GM18868 (cell line): ENCODE results near the gene STK32B.
"Not testable (repeated sequence)": the region's sequence is repeated elsewhere in the genome, so short reads cannot be mapped to it uniquely, and the experiment has no call there.

Experiments
- ATAC-seq: cut with Tn5 transposase; IDR thresholded peaks from one replicate; pipeline ENCODE4 v1.9.1; 2021; ENCODE audit warnings: mild to moderate bottlenecking, moderate library complexity; ENCODE audit not compliant: unreplicated experiment

Gene STK32B

DNA sequence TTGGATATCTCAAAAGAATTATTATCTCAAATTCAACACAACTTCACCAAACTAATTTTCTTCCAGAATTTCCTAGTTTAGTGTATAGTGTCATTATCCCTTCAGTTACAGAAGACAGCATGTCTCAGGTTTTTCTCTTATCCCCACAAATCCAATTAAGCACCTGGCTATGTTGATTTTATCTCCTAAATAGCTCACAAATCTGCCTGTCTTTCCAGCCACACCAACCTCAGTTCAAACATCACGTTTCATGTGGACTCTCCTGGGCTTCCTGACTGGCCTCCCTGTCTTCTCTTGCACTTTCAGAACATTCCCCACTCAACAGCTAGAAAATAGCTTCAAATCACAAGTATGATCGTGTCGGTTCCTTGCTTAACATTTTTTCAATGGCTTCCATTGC lies 14.8 kb downstream of the STK32B start:
- ATAC-seq = no peak

DNA sequence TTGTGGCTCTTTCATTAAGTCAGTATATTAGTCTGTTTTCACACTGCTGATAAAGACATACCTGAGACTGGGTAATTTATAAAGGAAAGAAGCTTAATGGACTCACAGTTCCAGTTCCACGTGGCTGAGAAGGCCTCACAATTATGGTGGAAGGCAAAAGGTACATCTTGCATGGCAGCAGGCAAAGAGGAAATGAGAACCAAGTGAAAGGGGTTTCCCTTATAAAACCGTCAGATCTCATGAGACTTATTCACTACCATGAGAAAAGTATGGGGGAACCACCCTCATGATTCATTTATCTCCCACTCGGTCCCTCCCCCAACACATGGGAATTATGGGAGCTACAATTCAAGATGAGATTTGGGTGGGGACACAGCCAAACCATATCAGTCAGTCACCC lies 15.7 kb downstream of the STK32B start:
- ATAC-seq = not testable (repeated sequence)

DNA sequence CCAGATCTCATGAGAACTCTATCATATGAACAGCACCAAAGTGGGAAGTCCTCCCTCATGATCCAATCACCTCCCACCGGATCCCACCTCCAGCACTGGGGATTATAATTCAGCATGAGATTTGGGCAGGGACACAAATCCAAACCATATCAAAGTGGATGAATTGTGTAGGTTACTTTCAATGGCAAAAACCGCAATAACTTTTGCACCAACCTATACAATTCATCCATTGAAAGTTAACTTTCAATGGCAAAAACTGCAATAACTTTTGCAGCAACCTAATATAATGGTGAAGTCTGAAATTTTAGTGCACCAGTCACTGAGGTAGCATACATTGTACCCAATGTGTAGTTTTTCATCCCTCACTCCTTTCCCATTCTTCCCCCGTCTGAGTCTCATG lies 16.6 kb downstream of the STK32B start:
- no peak for ATAC-seq

DNA sequence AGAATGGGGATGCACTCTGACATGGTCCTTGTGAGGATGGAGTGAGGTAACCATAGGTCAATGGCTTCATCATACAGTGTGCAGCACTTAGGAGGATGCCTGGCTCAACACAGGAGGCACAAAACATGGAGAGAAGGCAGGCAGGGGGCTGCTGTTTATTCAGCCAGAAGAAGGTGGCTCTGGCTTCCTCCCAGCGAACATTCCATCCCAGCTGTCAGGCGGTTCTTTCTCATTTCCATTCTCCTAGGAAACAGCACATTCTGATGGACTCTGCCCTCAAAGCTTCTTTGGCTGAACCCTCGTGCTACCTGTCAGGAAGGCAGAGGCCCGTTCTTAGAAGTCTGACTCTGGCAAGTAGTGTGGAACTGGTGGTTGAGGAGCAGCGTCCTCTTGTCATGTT lies 18.6 kb downstream of the STK32B start:
- ATAC-seq = no peak

DNA sequence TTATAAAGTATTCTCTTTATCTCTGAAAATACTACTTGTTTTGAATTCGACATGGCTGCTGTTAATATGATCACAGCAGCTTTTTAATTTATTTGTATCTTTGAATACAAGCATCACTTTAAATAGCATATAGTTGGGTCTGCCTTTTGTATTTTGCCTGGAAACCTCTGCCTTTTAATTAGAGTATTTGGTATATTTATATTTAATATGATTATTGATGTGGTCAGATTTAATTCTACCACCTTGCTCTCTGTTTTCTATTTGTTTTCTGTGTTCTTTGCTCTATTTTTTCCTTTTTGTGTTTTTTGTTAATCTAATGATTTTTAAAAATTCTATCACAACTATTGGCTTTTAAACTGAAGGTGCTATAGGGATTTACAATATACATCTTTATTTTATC lies 21.7 kb downstream of the STK32B start:
- ATAC-seq = no peak

DNA sequence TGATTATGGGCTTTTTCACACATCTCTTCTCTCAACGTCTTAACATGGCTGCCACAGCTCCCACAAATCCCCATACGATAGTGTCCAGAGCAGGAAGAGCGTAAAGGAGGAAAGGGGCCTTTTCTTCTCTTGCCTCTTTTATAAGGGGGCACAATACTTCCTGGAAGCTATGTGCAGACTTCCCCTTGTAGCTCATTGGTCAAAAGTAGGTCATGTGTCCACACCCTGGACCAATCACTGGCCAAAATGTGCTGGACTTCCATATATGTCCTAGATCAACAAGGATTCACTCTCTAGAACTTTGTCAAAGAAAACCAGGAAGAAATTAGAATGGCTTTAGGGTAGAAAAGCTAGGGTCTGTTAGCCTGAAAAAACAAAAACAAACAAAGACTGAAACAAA lies 26.7 kb downstream of the STK32B start:
- ATAC-seq = no peak

DNA sequence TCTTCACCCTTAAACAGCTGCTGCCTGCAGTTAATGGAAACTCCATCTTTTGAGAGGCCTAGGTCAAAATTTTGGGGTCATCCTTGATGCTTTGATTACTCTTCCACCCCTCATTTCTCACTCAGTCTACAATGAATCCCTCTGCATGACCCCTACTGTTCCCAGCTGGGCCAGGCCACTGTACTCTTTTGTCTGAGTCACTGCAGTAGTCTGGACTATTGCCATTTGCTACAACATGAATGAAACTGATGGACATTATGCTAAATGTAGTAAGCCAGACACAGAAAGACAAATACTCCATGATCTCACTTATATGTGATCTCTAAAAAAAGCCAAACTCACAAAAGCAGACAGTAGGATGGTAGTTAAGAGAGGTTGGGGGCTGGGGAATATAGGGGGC lies 28.3 kb downstream of the STK32B start:
- ATAC-seq = no peak

DNA sequence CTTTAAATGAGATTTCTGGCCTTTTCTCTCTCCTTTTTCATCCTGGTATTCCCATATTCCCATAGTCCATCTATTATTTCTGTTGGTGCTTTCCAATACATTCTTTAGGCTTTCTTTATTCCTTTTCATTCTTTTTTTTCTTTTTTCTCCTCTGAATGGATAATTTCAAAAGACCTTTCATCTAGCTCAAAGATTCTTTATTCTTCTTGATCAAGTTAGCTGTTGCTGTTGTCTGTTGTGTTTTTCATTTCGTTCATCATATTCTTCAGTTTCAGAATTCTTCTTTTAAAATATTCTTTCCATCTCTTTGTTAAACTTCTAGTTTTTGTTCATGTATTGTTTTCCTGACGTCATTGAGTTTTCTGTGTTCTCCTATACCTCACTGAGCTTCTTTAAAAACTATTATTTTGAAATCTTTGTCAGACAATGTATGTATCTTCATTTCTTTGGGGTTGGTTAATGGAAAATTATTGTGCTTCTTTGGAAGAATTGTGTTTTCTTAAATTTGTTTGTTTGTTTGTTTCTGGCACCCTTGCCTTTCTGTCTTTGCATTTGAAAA lies 30.2 kb downstream of the STK32B start:
- ATAC-seq = no peak

DNA sequence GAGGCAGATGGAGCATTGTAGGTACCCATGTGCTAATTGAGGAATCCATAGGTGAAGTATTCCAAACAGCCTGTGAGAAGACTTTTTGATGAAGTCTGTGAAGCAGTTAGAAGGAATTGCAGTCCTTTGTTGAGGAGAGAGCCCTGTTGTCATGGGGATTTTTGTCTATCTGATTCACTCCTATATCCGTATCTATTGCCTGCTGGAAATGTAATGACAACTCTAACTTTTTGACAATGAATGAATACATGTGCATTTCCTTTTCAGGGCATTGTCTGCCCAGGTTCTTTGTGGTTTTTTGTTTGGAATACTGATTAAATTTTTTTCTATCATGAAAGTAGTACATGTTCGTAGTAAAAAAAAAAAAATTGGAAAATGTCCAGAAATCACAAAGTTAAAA lies 31.1 kb downstream of the STK32B start:
- no peak for ATAC-seq

DNA sequence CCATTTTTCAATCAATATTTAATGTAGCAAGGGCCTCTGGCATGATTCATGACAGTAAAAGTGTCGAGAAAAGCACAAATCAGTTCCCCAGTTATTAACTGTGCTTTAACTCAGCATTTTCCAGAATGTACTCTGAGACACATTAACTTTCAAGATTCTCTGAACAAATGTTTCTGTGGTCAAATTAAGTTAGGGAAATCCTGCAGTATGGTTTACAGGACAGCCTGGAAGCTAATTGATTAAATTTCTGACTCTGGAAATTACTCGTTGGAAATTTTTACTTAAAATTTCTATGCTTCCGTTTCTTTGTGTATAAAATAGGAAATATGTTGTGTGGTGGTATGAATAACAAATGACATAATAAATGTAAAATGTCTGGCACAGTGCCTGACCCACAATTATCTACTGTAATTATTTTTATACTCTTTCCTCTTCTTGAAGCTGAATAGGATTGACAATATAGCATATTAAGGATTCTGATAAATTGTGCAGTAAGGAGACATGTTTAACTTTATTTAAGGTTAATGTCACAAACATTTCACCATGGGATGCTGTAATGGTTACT lies 33.7 kb downstream of the STK32B start:
- ATAC-seq = no peak

DNA sequence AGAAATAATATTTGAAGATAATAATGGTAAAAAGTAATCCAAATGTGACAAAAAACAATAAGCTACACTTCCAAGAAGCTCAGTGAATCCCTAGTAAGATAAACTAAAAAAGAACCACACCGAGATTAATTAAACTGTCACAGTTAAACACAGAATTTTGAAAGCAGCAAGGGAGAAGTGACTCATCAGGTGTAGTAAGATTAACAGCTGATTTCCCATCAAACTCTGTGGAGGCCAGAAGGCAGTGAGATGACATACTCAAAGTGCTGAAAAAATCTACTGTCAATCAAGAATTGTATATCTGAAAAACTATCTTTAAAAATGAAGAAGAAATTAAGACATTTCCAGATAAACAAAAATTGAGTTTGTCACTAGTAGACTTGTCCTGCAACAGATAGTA lies 35.3 kb downstream of the STK32B start:
- no peak for ATAC-seq

DNA sequence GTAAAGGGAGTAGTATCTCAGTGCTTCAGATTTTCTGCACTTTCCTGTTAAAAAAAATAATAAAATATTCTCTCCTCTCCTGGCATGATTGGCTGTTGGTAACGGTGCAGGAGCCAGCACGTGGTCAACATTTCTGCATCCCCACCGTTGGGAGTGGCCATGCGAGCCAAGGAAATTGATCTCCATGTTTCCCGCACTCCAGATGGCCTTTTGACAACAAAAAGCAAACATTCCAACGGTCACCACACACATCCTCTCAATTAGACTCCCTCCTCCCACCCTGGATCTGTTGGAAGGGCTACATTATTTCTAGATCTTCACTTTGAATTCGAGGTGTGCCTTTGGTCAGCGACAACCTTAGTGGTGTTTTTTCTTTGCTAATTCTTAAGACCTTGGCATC lies 45.0 kb downstream of the STK32B start:
- no peak for ATAC-seq

DNA sequence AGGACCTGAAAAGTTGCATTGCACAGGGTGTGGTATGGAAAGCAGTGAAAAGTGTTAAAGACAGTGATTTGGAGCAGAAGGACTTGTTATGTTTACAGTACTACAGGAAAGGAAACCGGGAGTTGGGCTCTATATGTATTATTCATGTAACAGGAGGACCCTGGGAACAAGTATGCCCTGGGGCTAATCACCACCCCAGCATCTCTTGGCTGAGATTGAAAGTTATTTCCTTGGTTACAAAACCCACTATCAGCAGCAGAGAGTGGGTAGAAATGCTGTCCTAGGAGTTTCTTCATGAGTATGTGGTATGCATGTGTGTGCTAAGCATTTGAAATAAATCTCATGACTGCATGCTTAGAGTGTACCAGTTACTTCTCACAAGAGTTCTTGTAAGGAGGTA lies 46.9 kb downstream of the STK32B start:
- no peak for ATAC-seq

DNA sequence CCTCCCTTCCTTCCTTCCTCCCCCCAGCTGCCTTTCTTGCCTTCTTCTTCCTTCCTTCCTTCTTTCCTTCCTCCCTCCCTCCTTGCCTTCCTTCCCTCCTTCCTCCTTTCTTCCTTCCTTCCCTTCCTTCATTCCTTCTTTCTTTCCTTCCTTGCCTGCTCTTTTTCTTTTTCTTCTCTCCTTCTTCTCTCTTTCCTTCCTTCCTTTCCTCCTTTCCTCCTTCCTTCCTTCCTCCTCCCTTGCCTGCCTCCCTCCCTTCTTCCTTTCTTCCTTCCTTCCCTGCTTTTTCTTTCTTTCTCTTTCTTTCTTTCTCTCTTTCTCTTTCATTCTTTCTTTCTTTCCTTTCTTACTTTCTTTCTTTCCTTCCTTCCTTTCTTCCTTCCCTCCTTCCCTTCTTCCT lies 49.1 kb downstream of the STK32B start:
- no peak for ATAC-seq

DNA sequence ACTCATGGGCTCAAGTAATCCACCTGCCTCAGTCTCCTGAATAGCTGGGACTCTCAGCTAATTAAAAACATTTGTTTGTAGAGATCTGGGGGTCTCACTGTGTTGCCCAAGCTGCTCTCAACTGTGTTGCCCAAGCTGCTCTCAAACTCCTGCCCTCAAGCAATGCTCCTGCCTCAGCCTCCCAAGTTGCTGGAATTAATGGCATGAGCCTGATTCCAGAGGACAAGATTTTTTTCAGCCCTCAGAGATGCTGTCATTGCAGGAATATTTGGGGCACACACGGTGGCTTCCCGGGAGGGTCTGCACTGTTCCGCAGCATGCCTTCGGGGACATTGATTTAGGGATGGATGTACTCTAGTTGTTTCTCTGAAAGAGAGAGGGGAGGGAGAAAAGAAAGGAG lies 49.7 kb downstream of the STK32B start:
- ATAC-seq = no peak

DNA sequence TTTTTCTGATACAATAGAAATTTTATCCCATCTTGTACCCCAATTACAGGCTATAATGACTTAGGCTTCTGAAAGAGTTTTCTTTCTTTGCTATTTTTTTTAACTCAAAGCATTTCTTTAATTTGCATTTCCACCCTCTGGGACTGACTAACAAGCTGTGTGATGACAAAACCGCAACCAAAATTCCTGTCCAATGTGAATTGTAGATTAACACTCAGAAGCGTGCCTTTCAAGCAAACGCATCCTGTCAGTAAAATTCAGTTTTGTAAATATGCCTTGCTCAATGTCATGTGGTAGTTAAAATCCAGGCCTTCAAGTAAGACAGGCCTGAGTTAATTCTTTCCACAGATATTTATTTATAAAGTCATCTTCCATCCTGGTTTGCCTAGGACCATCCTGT lies 50.3 kb downstream of the STK32B start:
- no peak for ATAC-seq

DNA sequence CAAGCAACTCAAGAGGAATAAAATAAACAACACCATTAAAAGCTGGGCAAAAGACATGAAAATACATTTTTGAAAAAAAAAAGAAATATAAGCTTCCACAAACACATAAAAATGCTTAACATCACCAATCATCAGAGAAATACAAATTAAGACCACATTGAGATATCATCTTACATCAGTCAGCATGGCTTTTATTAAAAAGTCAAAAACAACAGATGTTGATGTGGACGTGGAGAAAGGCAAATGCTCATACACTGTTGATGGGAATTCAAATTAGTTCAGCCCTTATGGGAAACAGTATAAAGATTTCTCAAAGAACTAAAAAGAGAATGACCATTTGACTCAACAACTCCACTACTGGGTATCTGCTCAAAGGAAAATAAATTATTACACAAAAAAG lies 59.6 kb downstream of the STK32B start:
- no peak for ATAC-seq

DNA sequence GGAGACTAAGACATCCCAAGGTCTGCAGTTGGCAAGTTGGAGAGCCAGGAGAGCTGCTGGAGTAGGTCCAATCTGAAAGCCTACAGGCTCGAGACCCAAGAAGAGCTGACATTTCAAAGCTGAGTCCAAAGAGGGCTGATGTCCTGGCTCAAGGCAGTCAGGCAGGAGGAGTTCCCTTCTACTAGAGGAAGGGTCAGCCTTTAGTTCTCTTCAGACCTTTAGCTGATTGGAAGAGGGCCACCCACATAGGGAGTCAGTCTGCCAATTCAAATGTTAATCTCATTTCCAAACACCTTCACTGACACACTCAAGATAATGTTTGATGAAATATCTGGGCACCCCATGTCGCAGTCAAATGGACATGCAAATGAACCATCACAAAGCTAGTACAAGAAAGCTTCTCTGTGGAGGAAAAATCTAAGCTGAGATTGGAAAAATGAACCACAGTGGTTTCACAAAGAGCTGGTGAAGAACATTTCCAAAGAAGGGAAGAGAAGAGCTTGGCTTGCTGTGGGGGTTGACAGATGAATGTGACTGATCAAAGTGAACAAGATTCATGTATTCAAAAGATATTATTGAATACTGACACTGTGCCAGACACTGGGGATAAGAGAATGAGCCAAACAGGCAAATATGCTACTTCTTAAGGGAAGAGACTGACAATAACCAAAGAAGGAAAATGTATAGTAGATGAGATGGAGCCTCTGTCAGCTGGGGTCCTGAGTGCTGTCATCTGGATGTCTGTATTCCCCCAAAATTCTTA lies 61.2 kb downstream of the STK32B start:
- no peak for ATAC-seq

DNA sequence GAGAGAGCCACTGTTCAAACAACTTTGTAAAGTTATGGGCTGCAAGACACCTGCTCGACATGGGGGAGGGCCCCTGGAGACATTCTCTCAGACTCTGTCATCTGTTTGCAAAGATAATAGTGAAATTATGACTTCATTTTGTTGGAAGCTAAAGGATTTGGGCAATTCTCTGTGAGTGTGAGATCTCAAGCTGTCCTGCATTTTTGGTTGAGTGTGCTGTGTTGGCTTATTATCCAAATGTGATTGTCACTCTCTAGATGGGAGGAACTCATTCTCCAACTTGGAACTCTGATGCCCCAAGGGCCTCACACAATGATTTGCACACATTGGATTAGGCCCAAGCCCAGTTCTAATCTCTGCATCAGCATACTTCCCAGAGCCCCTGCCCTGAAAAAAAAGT lies 63.7 kb downstream of the STK32B start:
- ATAC-seq = no peak

DNA sequence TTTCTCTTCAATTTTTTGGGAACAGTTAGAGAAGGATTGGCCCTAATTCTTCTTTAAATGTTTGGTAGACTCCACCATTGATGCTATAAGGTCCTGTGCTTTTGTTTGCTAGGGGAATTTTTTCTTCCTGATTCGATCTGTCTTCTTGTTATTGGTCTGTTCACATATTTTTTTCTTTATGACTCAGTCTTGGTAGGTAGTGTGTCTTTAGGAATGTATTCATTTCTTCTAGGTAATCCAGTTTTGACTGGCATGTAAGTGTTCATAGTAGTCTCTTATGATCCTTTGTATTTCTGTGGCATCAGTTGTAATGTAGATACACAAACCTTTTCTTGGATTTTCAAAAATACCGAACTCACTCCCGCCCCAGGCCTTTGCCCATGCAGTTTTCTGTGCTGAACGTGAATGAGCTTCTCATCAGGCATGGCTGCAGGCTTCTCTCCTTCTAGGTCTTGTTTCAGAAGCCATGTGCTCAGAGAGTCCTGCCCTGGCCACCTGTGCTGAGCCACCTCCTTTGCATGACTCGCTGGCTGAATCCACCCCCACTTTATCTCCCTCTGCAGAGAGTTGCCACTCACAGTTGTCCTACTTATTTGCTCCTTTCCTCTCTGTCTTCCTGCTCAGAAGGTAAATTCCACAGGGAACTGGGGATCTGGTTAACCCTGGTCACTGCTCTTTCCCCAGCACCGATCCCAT lies 67.0 kb downstream of the STK32B start:
- ATAC-seq = no peak

DNA sequence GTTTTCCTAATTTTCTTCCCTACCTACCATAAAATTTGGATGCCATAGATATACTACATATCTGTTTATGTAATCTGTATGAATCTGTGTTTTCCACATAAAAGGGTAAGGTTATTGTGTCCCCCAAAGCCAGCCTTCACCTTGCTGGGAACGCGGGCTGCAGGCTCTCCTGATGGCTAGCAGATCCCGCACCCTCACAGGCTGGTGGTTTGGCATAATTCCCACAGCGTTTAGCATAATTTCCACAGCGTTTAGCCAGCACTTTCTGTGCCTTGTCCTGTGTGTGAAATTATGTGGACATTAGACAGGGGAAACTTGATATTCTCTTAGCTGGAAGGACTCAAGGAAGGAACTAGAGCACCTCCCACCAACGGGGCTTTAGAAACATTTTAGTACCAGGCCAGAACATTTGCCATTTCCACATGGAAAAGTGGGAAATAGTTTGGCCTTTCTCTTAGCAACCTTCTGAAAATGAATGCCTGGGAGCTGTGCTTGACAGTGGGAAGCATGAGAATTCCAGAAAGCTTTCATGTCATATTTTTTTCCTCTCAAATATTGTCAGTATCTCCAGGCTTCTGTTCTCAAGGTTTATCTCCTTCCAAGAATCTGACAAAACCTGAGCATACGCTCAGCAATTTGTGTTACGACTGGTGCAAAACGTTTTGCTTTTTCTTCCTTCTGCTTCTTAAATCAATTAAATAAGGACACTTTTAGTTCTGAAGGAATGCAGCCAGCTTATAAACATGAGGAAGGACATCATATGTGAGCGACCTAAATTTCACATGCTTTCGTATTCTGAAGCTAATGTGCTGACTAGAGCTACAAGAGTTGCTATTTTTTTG lies 67.9 kb downstream of the STK32B start:
- ATAC-seq = no peak
